Endometrium (tissue), 2 donors: Measurements from ENCODE around the gene AGAP1.

Experiments used
- FAIRE-seq: peaks from 2 replicates; lab custom pipeline; 2012; peaks lifted over from hg19 to GRCh38; lab: Jason Lieb, UNC
- donor health status: control.
- donor health status: control.

AGAP1 gene

DNA sequence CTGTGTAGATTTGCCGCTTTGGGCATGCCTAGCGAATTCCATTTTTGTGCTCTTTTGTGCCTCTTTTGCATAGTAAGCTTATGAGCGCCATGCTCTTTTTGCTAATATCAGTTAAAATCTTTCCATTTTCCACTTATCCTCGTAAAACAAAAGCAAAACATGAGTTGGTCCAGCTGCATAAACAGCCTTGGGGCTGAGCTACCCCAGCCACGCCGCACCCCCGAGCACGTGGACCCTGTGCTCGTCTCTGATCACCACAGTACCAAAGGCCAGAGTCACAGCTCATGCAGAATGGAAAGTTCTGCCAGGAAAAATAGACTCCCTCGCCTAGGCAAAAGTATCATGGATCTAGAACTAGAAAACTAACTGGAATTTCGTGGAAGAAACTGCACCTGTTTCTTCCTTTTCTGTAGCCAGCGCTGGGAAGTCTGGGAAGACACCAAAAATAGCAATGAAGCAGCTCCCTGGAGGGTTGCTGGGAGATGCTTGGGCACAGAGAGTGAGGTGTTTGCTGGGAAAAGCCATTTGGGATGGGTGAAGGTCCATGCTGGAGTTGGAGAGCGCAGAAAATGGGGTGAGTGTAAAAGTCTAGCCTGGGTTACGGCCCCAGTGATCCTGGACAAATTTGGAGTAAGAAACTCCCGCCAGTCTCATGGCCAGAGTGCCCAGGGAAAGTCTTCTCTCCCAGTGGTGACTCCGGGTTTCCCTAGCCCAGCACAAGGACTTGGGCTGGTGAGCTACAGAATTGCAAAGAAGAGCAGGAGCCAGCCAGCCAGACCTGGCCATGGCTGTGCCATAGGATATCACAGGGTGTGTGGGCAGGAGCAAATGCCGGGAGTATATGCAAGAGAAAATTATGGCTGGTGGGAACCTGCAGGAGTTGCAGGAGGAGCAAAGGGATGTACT is 456.0 kb downstream of the AGAP1 start:
- no peak for FAIRE-seq

DNA sequence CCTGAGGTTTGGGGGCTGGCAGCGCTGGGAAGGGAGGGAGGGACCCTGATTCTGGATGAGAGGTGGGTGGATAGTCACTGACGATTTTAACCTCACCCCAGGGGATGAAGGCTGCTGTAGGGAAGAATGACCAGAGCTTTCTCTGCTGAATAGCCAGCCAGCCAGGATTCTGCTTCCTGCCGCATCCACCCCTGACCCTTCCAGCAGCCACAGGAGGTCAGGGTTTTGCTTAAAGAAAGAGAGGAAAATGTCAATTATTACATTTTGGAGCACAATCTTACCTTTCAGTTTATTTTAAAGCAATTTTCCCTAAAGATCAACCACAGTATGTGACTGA is 456.6 kb downstream of the AGAP1 start:
- no peak for FAIRE-seq

DNA sequence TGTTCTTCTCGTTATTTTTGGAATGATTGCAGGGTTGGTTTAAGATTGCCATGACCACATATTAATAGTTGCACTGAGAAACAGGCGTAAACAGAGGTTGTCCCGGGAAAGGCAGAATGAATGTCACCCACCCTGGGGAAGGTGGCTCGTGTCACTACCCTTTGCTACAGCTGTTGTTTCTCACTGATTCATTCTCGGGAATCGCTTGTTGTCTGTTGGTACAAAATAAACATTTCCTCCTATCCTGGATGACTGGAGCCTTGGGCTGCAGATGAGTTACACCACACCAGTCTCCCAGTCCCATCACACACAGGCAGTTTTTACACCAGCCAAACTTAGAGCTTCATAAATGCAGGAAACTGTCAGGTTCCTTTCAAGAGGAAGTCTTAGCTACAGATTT is 457.6 kb downstream of the AGAP1 start:
- no peak for FAIRE-seq

DNA sequence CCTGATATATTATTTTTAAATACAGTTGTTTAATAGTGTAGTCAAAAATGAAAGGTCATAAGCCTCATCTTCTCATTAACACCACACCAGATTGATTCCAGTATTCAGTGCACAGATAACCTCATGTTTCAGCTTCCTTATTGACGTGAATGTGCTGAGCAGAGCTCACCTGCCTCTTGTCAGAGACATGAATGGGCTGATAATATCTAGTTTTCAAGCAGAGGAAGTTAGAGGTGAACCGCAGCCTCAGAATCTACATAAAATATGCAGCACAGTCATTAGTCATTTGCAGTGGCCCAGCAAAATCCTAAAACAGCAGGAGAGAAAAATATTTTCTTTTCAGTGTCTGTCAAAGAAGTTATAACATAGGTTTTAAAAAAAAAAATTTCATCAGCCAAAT is 458.1 kb downstream of the AGAP1 start:
- no peak for FAIRE-seq

DNA sequence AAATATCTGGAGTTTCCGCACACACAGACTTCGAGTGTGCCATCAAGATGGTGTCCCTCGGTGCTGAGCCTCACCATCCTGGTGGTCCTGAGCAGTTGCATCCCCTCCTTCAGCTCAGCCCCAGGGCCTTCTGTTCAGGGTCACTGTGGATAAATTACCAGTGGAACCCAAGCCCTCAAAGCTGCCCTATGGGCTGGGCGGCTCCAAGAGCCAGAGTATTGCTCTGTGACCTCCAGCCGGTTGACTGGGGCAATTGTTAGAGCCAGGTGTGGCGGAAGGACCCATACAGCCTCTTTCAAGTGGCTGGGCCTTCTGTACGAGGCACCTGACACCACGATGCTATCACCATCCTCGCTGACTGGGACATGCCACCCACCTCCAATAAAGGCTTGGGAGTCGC is 458.9 kb downstream of the AGAP1 start:
- no peak for FAIRE-seq

DNA sequence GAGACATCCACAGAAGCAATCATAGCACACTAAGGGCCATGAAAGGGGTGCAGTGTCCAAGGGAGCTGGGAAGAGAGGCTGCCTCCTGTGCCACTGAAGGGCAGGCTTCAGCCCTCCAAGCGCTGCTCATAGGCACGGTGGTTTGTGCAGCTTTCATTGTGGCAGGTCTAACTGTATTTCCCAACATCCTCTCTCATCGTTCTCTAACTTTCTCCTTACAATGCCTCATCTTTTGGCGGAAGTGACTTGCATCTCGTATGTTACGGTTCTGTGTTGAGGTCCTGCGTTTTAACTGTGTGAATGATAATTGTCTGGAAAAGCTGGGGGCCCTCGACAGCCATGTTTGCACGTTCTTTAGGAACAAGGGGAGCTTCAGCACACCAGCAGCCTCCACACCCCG is 460.4 kb downstream of the AGAP1 start:
- no peak for FAIRE-seq

DNA sequence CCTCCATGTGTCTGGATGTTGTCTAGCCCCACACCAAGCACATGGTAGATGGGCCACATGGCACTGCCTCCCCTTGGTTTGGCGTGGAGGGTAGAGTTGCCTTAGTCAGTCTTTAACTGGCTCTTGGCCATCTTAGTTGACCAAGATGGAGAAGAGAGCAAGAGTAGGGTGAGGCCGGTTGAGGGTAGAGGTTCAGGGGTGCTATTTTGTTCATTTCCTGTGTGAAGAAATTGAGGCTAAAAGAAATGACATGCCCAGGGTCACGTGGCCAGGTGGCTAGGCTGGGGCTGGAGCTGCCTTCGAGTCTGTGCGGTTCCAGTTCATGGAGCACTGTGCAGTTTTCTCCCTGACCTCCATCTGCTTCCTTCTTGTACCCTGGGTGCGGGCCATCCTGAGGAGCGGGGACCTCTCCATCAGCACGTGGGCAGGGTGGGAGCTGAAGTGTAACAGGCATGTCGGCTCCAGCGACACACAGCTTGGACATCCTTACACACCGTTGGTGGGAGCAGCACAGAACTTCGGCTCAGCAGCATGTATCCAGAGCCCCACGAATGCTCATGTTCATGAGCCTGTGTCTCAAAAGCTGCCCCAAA is 461.1 kb downstream of the AGAP1 start:
- FAIRE-seq, result no peak

DNA sequence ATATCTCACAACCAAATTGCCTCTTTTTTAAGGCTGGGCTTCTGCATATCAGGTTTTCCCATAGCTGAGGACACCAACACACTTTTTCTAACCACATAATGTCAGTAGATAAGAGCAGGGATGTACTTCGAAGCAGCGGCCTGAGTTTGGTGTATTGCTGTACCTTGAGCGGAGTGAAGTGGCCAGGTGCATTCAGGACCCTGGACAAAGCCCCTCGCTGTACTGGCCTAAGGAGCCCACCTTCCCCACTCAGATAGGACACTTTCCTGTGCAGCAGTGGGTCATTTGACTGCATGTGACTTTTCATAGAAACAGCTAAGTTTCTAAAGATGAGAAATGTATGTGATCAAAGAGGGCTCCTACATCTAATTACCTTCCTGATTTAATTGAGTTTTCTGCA is 461.8 kb downstream of the AGAP1 start:
- FAIRE-seq, result no peak

DNA sequence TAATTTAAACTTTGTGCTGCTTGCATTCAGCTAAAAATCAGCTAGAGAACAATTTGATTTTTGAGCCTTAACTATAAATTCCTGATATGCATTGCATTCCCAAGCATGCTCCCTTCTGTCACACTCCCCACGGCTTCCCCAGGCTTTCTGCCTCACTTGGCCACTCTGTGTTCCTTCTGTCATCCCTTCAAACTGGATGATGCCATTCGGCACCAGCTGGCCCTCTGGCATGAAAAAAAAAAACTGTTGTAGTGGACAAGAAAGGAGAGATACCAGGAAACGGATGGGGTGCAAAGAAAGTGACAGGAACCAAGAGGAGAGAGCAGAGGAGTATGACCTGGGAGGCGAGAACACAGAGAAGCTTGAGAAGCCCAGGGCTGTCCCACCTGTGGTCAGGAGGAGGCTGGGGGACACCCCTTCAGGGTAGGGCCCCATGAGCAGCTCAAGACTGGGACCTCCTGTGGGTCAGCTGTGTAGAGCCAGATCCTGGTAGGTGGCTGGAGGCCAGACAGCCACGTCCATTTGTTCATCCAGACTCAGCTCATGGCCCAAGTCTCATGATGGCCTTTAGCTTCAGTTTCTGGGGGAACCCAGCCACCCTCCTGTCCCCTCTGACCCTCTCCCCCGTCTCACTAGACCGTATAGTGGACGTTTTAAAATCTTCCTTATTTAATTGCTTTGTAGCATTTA is 462.6 kb downstream of the AGAP1 start:
- no peak for FAIRE-seq

DNA sequence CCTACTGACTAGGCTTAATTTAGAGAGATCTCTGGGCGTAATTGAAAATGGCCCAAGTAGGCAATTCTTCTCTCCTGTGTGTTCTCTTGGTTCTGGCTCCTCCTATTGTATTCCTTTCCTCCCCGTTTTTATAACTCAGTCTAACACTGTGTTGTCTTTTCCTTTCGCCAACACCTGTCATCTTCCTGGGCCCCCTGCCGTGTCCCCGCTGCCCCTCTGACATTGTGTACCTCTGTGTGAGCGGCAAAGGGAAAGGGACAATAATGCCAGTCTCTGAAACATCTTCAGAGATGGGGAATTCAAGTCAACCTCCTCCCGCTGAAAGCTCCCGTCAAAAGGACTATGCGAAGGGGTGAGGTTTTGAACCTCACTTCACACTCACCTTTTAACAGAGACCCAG is 463.4 kb downstream of the AGAP1 start:
- FAIRE-seq, result no peak

DNA sequence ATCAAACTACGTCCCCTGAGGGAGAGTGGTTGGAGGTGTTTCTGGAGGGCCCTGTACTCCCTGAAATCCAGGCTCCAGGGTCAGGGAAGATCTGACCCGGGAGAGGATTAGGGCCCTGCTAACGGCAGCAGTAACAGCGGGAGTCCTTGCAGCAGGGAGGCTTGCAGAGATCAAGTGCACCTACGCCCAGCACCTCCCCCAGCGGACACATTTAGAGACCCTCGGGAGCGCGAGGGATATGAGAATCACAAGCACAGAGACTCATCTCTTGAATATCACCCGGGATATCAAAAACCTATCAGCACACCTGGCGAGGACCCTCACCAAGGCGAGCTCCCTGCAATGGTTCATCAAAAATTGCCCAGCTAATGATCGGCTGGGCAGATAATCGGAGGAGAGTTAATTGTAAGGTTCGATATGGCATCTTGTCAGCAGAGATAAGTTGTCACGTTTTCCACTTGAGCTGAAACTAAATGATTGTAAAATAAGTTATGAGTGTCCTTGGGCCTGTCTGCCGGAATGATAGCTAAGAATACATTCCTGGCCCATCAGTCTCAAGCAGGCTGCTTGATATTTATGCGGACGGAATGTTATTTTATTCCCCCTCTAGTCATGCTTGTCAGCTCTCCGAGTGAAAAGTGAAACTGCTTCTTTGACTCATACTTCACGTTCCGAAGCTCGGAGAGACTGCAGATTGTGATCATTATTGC is 464.5 kb downstream of the AGAP1 start:
- no peak for FAIRE-seq

DNA sequence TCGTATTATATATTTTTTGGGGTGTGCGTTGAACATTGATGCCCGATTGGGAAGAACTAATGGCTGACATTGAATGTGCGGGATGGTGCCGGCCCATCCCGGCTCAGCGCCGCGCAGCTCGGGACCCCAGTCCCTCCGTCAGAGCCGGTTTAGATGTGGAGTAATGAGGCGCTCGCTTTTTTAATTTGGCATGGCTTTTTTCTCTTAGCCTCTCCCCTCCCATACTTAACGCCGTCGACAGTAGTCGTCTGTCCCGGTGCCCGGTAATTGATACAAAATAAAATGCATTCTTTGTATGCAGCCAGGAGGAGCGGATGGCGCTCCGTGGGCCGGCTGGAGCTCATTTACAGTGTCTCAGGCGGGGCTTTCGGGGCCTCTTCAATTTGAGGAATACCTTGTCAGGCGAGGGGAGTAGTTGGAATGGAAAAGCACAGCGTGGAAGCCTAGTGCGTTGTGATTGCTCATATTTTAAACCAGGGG is 465.1 kb downstream of the AGAP1 start:
- FAIRE-seq, result no peak

DNA sequence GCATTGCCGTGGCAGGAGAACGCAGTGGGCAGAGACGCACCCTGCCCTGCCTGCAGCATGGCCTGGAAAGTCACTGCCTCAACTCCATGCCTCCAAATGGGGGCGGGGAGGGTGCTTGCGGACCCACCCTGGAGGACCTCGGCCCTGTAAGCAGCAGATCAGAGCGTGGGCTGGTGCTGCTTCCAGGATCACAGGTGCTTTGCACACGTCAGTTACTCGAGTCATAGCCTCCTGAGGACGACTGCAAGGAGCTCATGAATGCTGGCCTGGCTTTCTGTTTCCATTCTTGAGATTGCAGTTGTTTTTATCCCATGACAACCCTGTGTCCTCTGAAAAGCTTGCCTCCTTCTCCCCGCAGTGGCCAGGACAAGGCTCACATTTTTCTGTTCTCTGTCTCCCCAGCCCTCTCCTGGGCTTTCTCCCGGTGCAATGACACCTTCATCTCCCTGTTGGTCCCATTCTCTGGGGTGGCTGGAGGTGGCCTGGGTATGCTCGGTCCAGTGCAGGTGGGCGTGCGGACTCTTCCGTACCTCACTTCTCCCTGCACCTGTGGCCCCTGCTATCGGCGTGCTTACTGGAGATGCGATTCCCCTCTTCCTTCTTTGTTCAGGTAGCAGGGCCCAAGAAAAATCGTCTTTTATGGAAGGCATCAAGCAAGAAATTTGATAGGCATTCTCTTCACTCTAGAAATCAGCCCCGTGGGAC is 466.3 kb downstream of the AGAP1 start:
- no peak for FAIRE-seq

DNA sequence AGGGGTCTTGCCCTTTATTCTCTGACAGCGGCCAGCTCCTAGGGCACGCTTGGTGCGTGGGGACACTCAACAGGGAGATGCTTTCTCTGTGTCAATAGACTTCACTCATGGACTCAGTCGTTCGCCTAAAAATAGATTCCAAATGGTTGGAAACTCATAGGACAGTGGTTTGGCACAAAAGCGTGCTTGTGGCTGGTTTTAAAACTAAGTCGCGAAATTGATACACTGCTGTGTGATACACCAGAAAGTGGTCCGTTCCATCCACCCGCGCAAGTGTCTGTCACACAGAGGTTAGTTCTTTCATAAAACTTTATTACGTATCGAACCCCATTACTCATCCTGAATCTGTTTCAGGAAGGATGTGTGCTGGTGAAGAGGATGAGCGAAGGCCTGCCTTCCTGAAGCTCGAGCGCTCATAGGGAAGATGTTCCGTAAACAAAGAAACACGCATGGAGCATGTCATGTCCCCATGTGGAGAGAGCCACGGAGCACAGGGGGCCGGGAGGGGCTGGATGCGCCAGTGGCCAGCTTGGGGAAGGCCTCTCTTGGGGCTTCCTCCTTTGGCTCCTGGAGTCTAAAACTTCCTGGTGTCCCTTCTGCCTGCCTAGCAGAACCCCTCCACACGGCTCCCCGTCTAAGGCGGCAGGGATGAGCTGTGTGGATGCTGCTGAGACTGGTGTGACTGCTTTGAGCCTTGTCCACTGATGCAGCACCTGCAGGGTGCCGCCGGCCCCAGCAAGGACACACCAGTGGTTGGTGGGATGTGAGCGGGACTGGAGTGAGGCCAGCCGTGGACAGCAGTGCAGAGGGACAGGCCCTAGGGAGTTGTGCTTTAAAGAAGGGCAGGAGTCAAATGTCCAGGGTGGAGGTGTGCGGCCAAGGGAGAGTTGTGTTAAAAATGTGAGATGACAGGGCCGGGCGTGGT is 467.1 kb downstream of the AGAP1 start:
- FAIRE-seq, result no peak

DNA sequence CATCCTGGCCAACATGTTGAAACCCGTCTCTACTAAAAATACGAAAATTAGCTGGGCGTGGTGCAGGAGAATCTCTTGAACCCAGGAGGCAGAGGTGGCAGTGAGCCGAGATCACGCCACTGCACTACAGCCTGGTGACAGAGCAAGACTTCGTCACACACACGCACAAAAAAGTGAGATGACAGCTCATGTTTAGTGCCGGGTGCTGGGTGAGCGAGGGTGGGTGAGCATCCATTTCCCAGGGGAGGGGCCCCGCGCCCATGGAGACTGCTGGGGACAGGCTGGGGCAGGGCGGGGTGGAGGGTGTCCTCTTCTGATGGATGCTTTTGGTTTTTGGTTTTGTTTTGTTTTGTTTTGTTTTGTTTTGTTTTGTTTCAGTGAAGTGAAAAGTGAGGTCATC is 467.9 kb downstream of the AGAP1 start:
- FAIRE-seq, result no peak

DNA sequence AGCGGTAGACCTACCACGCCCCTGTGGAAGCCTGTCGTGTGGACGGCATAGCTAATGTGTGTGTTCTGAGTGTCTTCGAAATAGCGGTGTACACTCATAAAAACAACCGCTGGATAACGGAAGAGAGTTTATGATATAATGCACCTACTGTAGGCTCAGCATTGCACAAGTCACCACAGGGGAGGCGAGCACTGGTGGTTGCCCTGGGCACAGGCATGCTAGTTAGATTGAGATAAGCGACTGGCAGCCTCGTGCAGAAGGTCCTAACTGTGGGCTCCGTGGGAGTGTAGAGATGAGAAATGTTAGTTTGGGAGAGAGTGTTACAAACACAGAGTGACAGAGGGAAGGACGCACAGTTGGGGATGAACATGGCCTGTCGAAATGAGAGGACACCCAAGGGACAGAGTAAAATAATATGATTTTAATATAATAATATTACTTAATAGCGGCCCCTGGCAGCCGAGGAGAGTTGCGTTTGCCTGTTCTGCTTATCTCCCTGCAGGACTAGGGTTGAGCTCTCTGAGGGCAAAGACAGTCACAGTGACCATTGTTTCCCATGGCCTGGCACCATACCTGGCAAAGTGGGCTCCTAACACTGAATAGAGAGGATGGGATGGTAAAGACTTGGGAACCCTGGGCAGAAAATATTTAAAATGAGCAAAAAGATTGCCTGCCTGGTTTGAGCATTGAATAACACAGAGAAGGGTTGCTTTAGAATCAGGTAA is 470.2 kb downstream of the AGAP1 start:
- no peak for FAIRE-seq

DNA sequence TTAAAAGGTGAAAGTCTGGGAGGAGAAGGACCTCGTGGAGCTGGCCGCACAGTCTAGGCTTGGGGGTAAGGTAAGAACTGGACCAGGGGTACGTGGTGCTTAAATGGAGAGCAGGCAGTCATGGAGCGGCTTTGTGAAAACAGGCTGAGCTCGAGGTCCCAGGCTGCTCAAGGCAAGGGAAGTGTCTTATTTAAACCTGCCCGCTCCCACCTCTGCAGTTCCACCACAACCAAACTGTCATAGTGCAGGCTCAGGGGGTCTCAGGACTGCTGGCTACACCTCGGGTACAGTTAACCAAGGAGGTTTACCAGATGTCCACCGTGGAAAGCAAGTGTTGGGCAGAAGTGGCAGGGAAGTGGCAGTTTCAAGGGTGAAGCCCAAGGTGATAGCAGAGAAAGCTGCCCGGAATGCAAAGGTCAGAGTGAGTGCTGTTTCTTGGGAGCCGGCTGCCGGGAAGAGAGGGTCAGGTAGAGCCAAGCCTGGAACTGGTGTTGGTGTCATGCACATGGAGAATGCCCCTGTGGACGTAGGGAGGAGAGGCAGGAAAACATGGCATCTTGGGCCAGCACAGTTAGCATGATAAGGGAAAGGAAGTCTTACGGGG is 471.0 kb downstream of the AGAP1 start:
- FAIRE-seq, result no peak

DNA sequence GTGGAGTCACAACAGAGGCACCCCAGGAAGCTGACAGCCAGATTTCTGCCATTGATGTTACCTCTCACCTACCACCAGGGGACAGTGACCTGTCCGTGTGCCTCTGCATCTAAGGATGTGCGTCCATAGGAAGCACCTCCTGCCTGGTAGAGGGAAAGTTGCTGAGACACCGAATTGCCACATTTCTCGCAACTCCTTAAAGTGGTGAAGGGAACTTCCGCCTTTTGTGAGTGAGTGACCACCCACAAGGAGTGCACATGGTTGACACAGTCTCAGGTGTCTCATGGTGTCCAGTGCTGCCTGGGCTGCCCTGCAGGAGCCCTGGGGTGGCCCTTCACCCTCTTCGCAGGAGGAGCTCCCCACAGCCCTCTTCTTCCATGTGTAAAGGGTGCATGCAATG is 472.6 kb downstream of the AGAP1 start:
- no peak for FAIRE-seq

DNA sequence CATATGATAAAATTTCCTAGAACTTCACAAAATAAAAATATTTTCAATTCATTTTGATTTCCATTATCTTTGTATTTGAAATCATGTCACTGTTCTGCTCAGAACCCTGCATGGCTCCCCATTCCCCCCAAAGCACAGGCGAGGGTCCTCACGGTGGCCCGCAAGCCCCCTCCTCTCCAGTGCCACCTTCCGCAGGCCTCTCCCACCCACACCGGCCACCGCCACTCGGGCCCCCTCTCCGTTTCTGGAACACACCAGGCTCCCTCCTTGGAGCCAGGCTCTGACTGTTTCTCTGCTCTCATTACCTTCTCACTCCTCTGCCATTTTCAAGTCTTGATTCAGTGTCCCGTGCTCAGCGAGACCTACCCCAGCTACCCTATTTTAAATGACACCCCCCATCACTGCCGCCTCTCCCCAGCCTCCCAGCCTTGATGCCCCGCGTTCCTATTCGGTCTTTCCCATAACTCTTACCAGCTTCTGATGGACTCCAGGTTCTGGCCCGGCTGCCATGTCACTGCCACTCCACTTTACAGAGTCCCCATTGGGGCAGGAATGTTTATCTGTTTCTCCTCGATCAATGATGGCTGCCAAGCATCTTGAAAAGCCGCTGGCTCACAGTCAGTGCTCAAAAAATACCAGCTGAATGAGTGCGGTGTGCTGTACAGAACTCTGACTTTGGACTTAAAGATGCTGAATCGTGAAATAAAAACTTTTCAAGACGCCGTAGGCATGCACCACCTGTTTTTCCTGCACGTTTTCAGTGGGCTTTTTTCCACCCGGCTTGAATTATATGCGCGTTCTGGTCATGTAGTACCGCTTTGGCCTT is 473.3 kb downstream of the AGAP1 start:
- FAIRE-seq, result no peak
